Ramos (cell line): Measurements from ENCODE around the gene MED22.
"Not testable (repeated sequence)": the region's sequence is repeated elsewhere in the genome, so short reads cannot be mapped to it uniquely, and the experiment has no call there.

Experiments
- in situ Hi-C: fragments of 300-500 bp; cut with MboI; formaldehyde crosslinking; loops from one replicate; pipeline ENCODE4 v1.14.3; 2022; ENCODE audit warnings: low sequenced_read_pairs; ENCODE audit not compliant: unreplicated experiment

The MED22 gene

DNA sequence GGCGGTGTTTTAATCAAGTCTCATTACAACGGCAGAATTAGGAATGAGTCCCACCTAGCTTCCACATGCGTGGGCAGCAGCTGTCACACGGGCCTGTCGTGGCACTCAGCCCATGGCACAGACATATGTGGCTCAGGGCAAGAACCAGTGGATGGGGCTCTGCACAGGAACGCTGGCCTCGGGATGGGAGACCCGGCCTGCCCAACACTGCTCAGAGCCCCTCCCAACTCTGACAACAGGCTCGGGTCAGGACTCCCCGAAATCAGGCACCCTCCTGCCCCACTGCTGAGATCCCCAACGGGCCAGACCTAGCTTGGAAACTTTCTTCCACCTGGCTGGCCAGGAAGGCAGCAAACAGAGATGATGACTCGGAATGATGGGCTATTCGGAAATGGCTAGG is 7.0 kb downstream of the MED22 start:
- in situ Hi-C loops = no loop called here

DNA sequence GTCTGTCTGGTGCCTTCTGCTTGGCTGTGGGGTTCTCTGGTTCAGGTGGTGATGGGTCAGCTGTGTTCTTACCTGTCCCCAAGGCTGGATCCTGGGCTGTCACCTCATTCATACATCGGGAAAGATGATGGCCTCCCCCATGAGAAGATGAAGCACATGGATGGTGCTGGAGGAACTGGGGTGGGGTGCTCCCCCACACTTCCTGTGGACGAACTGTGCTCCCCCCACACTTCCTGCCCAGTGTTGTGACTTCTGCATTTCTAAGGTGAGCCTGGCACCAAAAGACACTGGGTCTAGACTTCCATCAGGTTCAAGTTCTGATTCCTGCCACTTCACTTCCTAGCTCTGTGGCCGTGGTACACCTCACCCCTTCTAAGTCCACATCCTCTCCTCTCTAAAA is 7.7 kb downstream of the MED22 start:
- in situ Hi-C loops = no loop called here

DNA sequence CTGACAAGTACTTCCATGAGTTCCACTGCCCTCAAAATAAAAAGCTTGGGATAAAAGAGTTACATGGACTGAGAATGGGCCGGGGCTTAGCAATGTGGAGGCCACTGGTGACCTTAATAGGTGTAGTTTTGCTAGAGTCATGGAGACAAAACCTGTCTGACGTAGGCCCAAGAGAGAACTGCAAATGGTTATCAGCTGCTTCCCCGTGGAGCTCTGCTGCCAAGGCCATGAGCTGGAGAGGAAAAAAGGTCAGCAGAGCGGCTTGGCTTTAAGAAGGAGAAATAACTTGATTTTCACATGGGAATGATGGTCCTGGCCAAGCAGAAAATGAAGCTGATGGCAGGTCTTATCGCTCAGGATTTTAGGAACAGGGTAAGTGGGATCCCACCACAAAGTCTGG is 8.3 kb downstream of the MED22 start:
- in situ Hi-C loops = no loop called here

DNA sequence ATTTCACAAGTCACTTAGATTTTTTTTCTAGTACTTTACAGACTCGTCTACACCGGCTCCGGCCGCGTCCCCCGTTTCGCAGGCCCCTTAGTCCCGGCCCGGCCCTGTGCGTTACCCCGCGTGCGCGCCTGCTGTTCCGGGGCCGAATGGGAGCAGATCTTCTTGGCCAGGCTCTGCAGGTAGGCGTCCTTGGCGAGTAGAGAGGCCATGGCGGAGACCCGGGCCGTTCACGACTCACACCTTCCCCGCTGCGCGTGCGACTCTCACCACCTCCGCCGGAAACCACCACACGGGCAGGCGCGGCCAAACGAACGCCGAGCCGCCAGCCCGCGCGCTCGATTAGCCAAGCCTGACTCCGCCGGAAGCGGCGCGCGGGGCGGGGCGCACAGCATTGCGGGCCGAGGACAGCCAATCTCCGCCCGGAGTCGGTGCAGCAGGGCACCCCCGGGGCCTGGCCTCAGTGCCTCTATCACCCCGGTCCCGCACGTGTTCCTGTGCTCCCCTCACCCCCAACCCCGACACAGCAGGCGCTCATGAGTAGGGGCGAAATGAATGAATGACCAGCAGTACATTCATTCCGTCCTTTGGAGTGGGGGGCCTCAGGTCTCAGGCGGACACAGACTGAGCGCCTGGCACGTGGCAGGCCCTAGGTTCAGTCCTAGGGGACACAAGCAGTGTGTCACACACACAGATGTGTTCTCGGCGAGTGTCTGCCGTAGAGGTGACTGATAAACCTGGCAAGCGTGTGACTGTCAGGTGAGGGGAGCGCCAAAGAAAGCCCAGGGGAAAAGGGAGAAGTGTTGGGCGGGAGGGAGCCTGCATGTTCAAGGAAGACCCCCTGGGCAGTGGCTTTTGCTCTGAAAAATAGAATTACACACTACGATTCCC is 11.8 kb downstream of the MED22 start, which contains the start of gene SURF6:
SURF6 (minus strand) TSS at position 265 of the 888 bp plus-strand sequence; CDS start at position 209, 56 bp downstream.
- in situ Hi-C loops = no loop called here

DNA sequence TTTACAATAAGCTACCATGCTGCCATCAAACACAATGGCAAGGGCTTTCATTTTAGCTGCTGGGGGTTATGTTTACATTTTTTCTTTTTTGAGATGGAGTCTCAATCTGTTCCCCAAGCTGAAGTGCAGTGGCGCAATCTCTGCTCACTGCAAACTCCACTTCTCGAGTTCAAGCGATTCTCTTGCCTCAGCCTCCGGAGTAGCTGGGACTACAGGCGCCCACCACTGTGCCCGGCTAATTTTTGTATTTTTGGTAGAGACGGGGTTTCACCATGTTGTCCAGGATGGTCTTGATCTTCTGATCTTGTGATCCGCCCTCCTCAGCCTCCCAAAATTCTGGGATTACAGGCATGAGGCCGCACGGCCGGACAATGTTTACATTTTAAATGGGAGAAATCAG is 13.0 kb downstream of the MED22 start:
- in situ Hi-C loops = not testable (repeated sequence)

DNA sequence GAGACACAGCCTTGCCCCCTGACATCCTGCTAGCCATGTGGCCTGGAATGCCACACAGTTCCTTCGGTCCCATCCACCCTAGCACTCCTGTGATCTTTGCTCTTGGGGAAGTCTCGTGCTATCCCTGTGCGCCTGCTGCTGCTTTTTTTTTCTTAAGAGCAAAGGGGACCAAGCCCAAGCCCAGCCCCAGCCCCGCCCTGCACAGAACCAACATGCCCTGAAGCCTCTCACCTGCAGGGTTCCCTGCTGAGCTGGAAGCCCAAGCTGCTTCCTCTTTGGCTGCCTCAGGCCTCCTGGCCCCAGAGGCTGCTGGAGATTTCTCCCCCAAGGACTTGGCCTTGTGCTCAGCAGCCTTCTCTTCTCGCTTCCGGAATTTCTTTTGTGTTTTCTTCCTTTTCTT is 13.8 kb downstream of the MED22 start:
- in situ Hi-C loops = no loop called here

DNA sequence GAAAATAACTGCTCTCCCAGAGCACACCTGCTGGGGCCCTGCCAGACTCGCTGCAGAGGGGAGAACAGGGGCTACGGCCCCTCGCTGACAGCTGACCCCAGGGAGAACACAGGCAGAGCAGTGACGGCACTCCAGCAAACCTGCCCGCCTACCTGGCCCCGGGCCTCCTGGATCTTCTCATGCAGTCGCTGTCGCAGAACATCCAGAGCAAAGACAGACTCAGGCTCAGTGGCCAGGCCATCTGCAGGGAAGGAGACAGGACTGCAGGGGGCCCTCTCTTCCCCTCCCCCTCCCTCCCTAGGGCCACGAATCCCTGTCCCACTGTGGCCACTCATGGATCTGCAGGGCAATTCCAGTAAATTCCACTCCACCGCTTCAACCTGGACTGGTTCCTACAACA is 14.4 kb downstream of the MED22 start:
- in situ Hi-C loops = no loop called here

DNA sequence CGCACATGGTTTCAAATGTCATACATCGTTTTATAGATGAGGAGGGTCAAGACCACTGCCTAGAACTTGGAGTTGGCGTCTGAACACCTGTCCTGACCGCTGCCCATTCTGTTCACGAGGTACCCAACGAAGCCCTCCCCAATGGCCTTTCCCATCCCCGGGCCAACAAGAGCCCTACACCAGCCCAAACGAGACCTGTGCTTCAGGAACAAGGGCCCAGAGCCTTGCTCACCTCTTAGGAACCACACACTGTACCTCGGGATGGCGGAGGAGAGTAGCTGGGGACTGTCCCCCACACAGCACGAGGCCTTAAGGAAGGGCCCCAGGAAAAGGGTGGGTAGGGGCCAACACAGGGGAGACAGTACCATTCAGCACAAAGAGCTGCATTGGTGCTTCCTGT is 14.9 kb downstream of the MED22 start:
- in situ Hi-C loops = no loop called here

DNA sequence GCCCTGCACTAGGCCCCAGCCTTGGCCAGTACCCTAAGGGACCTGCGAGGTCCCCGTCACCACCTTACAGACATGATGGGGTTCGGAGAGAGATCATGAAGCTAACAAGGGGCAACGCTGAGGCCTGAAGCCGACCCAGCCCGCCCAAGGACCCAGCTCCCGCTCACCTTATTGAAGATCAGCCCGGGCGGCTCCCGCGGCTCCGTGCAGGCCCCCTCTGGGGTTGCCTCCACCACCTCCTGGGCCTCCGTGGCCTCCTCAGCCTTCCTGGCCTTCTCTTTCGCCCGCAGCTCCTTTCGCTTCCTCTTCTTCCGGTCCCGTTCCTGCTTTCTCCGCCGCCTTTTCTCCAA is 15.6 kb downstream of the MED22 start:
- in situ Hi-C loops = no loop called here

DNA sequence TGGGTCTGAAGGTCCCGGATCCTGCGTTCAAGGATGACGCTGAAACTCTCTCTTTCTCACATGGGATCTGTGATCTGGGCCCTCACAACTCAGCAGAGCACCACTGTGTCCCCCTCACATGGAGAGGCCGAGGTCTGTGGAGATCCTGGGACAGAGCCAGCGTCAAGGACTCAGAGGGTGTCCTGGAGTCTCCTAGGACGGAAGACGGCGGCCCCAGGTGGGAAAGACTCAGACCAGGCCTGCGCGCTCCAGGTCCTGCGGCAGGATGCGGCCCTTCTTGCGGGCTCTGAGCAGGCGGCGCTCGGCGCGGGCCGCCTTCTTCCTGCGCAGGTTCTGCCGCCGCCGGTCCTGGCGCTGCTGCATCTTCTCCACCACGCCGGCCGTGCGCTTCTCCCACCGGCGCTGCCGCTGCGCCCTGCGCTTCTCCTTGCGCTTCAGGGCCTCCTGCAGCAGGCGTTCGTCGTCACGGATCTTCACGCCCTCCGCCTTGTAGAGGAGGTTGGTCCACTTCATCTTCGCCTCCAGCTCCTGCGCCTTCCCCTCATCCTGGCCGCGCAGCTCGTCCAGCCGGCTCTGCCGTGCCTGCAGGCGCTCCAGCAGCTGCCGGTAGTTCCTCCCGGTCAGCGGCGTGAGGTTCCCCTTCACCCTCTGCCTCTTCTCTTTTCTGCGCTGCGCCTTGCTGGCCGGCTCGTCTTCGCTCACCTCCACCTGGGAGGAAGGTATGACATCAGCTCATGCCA is 16.1 kb downstream of the MED22 start:
- in situ Hi-C loops = no loop called here

DNA sequence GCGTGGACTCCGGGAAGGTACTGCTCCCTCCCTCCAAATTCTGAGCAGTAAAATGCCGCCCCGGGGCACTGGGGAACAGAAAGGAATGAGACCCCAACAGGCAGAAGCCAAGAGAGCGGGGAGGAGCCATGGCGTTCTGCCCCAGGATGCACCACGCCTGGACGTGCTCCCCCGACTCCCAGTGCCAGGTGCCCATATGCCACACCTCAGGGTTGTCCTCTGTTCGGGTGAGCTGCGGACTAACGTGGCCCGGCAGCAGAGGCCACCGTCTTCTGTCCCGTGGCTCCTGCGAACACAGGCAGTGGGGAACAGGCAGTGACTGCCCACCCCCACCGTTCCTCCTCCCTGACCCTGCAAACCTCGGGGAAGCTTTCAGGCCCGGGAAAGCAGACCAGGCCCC is 16.7 kb downstream of the MED22 start:
- in situ Hi-C loops = no loop called here

DNA sequence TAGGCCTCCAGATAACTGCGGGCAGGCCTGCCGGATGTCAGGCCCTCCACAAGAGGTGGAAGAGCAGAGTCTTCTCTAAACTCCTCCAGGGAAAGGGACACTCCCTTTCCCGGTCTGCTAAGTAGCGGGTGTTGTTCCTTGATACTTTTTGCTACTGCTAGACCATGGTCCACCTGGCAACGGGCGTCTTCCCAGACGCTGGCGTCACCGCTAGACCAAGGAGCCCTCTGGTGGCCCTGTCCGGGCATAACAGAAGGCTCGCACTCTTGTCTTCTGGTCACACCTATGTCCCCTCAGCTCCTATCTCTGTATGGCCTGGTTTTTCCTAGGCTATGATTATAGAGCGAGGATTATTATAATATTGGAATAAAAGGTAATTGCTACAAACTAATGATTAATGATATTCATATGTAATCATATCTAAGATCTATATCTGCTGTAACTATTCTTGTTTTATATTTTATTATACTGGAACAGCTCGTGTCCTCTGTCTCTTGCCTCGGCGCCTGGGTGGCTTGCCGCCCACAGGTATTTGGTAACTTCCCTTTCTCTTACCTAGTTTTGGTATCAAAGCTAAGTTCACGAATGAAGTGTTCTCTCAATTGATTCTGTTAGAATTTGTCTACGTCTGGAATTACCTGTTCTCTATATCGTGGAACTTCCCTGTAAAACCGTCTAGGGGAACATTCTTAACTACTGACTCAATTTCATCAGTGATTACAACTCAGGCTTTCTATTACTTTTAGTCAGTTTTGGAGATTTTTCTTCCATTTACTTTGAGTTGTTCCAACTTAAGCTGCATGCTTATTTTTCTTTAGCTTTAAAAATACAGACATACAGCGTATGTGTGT is 18.4 kb downstream of the MED22 start:
- in situ Hi-C loops = not testable (repeated sequence)

DNA sequence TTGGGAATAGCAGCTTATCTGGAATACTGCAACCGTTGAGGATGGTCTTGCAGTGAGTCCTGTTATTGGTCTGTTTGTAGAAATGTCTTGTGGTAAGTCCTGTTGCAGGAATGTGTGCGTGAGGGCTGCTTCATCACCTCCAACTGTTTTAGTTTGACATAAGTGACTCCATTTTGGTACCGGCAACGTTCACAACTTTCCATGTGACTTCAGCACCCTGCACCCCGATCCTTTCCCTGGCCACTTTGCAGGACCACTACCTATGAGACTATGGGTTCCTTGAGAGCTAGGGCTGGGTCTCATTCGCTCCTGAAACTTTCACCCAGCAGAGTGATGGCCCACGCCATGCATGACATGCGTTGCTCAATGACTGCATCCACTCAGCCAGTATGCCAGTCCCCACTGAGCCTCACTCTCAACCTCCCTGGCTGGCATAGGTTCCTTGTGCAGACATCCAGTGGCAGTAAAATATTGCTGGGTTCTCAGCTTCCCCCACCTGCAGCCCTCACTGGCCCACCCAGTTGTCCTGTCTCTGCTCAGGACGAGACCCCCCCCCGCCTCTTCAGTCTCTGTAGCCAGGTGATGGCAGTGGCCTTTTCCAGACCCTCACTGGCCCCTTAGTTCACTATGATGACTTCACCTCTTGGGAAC is 20.0 kb downstream of the MED22 start:
- in situ Hi-C loops = no loop called here

DNA sequence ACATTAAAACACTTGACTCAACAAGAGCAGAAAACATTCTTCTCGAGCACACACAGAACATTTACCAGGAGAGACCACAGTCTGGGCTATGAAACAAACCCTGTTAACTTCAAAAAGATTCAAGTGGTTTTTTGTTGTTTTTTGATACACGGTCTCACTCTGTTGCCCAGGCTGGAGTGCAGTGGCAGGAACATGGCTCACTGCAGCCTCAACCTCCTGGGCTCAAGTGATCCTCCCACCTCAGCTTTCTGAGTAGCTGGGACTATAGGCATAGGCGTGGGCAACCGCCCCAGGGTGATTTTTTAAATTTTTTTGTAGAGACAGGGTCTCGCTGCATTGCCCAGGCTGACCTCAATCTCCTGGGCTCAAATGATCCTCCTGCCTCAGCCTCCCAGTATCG is 20.9 kb downstream of the MED22 start:
- in situ Hi-C loops = not testable (repeated sequence)

DNA sequence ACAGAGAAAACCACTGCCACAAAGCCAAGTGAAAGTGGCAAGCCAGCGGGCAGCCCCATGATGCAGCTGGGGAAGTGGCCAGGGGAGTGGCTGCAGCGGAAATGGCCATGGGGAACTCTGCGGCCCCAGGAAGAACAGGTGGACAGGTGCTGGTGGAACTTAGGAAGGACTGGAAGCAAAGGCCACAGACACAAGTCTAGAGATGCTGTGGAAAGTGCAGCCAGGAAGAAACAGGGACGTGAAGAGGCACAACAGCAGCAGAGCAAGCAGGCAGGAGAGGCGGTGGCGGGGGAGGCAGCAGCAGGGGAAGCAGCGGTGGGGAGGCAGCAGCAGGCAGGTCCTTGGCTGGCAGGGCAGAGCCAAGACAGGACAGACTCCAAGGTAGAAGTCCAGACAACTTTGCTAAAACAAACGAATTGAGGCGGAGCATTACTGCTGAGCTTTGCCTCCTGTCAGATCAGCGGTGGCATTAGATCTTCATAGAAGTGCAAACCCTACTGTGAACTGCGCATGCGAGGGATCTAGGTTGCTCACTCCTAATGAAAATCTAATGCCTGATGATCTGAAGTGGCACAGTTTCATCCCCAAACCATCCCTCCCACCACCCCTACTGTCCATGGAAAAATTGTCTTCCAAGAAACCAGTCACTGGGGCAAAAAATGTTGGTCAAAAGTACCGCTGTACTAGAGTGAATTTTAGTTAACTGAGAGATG is 23.8 kb downstream of the MED22 start:
- in situ Hi-C loops = no loop called here

DNA sequence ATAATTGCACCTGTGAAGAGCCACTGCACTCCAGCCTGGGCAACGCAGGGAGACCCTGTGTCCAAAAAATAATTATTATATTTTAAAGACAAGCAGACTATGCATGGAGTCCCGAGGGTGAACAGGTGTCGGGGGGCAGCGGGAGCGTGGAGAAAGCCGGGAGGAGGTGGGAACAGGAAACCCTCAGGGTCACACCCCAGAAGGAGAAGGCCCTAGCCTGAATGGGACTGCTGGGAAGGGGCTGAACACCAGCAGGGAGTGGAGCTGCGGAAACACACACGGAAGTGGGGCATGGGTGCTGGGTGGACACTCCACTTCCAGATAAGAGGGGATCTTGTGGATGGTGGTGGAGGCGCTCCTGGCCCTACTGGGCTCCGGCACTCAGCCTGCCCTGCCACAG is 24.7 kb downstream of the MED22 start:
- in situ Hi-C loops = no loop called here

DNA sequence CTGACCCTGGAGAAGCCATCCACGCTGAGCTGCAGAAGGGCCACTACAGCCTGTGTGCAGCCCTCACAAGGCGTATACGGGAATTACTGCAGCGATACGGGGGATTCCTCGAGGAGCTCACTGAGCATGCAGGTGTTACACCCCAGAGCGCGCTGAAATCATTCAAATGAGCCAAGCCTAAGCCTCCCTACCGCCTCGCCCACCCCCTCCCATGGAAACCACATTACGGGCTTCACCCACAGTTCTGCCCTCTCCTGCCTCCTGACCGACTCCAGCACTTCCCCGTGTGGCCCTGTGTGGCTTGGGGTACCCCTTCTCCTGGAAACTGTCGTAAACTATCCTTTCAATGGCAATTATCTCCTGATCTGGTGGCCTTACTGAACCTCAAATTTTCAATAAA is 25.2 kb downstream of the MED22 start:
- in situ Hi-C loops = no loop called here

DNA sequence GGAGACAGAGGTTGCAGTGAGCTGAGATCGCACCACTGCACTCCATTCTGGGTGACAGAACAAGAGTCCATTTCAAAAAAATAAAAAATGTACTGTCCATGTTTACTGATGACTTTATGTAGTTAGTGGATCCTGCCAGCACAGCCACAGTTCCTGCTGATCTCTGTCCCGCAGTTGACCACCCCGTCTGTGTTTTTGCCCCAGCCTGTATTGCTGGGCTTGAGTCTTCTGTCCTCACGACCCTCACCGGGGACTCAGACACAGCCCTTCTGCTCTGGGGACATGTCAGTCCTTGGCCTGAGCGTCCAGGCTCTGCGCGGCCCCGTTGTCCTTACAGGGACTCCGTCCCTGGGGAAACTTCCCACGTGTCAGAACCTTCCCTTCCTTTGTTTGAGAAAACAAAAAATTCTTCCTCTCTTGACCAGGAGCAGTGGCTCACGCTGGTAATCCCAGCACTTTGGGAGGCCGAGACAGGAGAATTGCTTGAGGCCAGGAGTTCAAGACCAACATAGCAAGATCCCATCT is 26.5 kb downstream of the MED22 start:
- in situ Hi-C loops = no loop called here

DNA sequence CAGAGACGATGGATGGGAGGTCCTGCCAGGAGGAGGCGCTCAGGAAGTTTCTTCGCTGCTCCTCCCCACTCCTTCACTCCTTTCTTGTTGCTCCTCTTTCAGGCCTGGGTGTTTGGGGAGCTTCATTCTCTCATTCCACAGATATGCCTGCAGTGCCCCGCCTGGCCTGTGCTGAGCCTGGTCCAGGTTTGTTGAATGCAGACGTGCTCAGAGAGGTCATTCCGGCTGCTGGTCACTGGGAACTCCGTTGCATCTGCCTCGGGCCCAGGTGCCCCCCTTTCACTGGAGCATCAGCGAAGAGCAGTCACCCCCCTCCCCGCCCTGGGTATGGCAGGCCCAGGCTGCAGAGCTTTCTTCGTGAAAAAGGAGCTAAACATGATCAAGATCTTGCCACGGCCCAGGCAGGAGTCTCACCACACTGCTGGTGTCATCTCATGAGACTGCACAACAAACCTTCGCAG is 27.5 kb downstream of the MED22 start:
- in situ Hi-C loops = no loop called here
